HUES48 (cell line): ENCODE data around the gene LOXL3.

Experiments used
- H3K27ac ChIP-seq: one replicate; pipeline ENCODE4 v1.7.0; 2013; ENCODE audit warnings: low read depth, low read length, inconsistent platforms
- H3K27me3 ChIP-seq: 2 replicates; pipeline ENCODE4 v1.6.1; 2013; ENCODE audit warnings: mild to moderate bottlenecking, low read length; ENCODE audit not compliant: control insufficient read depth, insufficient read depth
- H3K36me3 ChIP-seq: 2 replicates; pipeline ENCODE4 v1.6.1; 2013; ENCODE audit warnings: low read length; ENCODE audit not compliant: control insufficient read depth, insufficient read depth
- H3K4me1 ChIP-seq: 2 replicates; pipeline ENCODE4 v1.6.1; 2013; ENCODE audit warnings: mild to moderate bottlenecking, low read length; ENCODE audit not compliant: control insufficient read depth, insufficient read depth
- H3K4me3 ChIP-seq: 2 replicates; pipeline ENCODE4 v1.5.1; 2013; ENCODE audit warnings: mild to moderate bottlenecking, low read depth, low read length
- H3K9ac ChIP-seq: 2 replicates; pipeline ENCODE4 v1.6.1; 2013; ENCODE audit warnings: mild to moderate bottlenecking, low read depth, low read length, moderate library complexity
- H3K9me3 ChIP-seq: 2 replicates; pipeline ENCODE4 v1.6.1; 2013; ENCODE audit warnings: low read length; ENCODE audit not compliant: control insufficient read depth, insufficient read depth

LOXL3 gene

DNA sequence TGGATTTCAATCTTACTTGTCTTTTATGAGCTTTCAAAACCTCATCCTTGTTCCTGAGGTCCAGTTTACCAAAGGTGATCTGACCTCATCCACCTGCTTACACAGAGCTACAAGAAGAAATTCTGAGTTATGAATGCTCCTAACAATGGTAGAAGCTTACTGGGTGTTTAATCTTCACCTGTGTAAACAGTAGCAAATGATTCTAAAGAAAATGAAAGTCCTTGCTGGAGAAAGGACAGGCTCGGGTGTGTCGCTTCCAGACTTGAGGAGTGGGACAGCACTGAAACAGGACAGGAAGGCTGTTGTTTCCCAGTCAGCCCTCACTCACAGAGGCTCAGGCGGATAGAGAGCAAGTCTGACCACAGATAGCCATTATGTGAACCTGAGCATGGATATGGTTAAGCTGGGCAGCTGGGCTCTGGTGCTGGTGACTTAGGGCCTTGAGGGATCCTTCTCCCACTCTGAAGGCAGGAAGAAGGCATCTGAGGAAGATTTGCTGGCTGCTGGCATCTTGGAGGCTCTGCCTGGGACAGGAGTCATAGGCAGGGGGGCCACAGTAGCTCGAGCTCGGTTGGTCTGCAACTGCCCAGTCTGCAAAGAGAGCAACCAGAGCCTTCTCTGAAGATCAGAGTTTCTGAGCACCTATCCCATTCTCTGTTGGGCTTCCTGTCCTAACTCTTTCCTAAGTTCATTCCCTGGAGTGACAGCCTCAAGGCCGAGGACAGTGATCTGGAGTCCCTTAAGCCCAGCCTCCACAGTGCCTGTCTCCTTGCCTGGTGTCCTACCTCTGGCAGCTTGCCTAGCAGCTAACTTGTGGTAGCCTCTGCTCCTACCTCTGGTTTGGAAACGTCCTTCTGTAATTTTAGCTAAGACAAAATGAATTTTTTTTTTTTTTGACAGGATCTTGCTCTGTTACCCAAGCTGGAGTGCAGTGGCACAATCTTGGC lies 4.8 kb upstream of the LOXL3 start:
- no peak overlapping the region for H3K9ac ChIP-seq

GRCh38 chr2:74556831-74557370 lies 3.2 kb upstream of the LOXL3 start:
- H3K9ac ChIP-seq: no peak overlapping the region
- no peak overlapping the region for H3K4me3 ChIP-seq
- no peak overlapping the region for H3K27ac ChIP-seq
- peaks cover 18% of the 10 kb centered on the region for H3K4me1 ChIP-seq
- no peaks in the 10 kb centered on the region for H3K9me3 ChIP-seq
- H3K27me3 ChIP-seq: peaks cover 33% of the 10 kb centered on the region
- H3K36me3 ChIP-seq: no peaks in the 10 kb centered on the region; the same call in 1 of the 2 replicates

More for the DNA sequence above, 4.8 kb upstream of the LOXL3 start:
- Histone ChIP-seq H3K4me1 (peaks cover 12% of the 10 kb centered on the region), H3K9me3 (no peaks in the 10 kb centered on the region), H3K27me3 (peaks cover 22% of the 10 kb centered on the region), H3K36me3 (no peaks in the 10 kb centered on the region; the same call in 1 of the 2 replicates), H3K27ac (no peak overlapping the region), H3K4me3 (no peak overlapping the region)

DNA sequence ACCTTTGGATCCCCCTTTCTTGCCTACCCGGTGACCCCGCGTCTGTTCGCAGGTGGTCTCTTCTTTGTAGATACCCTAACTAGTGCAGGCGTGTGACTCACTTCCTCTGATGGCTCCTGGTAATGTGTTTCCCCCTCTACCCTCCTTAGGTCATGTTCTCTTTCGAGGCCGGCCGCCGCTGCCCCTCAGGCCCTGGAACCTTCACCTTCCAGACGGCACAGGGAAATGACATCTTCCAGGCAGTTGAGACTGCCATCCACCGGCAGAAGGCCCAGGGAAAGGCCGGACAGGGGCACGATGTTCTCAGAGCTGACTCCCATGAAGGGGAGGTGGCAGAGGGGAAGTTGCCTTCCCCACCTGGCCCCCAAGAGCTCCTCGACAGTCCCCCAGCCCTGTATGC lies 2.4 kb upstream of the LOXL3 start:
- H3K9me3 ChIP-seq: no peaks in the 10 kb centered on the region
- H3K27me3 ChIP-seq: peaks cover 34% of the 10 kb centered on the region
- no peak overlapping the region for H3K9ac ChIP-seq
- H3K4me3 ChIP-seq: no peak overlapping the region
- H3K36me3 ChIP-seq: no peaks in the 10 kb centered on the region; the same call in 1 of the 2 replicates
- peaks cover 18% of the 10 kb centered on the region for H3K4me1 ChIP-seq
- H3K27ac ChIP-seq: no peak overlapping the region

DNA sequence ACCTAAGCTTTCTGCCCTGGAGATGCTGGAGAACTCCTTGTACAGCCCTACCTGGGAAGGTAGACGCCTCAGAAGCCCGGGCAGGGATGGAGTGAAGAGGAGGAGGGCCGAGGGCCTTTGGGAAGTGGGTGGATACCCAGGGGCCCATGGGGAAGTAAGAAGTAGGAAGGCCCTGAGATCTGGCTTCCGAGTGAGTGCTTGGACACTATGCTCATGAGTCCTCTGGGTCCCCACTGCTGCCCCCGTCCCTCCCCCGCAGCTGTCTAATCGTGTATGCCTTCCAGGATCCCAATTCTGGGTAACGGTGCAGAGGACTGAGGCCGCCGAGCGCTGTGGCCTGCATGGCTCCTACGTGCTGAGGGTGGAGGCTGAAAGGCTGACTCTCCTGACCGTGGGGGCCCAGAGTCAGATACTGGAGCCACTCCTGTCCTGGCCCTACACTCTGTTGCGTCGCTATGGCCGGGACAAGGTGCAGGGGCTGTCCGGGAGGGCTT lies 1.9 kb upstream of the LOXL3 start:
- no peaks in the 10 kb centered on the region for H3K9me3 ChIP-seq
- H3K4me1 ChIP-seq: peaks cover 18% of the 10 kb centered on the region
- H3K36me3 ChIP-seq: no peaks in the 10 kb centered on the region; the same call in 1 of the 2 replicates
- H3K4me3 ChIP-seq: peak overlapping the region; percentile 74
- no peak overlapping the region for H3K27ac ChIP-seq
- peaks cover 37% of the 10 kb centered on the region for H3K27me3 ChIP-seq
- no peak overlapping the region for H3K9ac ChIP-seq

- Histone ChIP-seq H3K4me3 (peak overlapping the region; percentile 74), H3K9me3 (no peaks in the 10 kb centered on the region), H3K36me3 (no peaks in the 10 kb centered on the region; the same call in 1 of the 2 replicates), H3K9ac (peak overlapping the region; percentile 46; the same call in 1 of the 2 replicates), H3K27me3 (peaks cover 44% of the 10 kb centered on the region), H3K4me1 (peaks cover 13% of the 10 kb centered on the region; the same call in 1 of the 2 replicates), H3K27ac (no peak overlapping the region)
These were observed 1.2 kb upstream of the LOXL3 start for GRCh38 chr2:74554820-74555531.

DNA sequence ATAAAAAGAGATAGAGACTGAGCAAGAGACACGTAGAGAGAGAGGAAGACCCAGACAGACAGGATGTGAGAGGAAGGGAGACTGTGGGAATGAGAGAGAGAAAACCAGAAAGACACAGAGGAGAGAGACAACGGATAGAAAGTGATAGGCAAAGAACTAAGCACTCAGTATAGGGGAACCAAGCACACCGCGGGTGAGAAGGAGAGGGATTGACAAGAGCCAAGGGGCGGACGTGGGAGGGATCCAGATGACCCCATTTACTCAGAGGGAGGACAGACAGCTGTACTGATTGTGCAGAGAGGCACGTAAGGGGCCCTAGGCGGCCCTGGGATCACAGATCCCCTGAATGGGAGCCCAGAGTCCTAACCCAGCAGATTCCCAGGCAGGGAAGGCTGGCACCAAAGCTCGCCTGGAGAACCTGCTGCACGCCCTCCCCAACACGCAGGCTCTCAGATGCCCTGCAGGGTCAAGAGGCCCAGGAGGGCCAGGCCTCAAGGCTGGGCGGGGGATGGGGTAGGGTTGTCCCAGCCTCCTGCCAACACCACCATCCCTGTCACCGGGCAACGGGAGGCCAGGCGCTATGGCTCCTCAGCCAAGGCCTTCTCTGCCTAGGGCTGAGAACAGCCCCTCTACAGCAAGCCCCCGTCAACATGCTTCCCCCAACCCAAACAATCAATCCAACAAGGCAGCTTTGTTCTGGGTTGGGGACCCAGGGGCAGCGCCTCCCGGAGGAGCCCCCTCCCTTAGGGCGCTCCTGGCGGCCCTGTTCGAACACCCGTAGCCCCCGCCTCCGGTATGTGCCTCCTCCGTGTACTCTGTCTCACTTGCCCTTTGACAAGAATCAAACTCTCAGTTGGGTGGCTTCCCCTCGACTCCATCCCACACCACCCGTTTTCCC lies 579 bp downstream of the LOXL3 start:
- Histone ChIP-seq H3K27me3 (peaks cover 52% of the 10 kb centered on the region), H3K36me3 (no peaks in the 10 kb centered on the region; the same call in 1 of the 2 replicates), H3K9ac (peak overlapping the region; percentile 30), H3K4me3 (peak overlapping the region; percentile 74), H3K27ac (peak overlapping the region; percentile 43), H3K9me3 (no peaks in the 10 kb centered on the region), H3K4me1 (peaks cover 12% of the 10 kb centered on the region; the same call in 1 of the 2 replicates)

DNA sequence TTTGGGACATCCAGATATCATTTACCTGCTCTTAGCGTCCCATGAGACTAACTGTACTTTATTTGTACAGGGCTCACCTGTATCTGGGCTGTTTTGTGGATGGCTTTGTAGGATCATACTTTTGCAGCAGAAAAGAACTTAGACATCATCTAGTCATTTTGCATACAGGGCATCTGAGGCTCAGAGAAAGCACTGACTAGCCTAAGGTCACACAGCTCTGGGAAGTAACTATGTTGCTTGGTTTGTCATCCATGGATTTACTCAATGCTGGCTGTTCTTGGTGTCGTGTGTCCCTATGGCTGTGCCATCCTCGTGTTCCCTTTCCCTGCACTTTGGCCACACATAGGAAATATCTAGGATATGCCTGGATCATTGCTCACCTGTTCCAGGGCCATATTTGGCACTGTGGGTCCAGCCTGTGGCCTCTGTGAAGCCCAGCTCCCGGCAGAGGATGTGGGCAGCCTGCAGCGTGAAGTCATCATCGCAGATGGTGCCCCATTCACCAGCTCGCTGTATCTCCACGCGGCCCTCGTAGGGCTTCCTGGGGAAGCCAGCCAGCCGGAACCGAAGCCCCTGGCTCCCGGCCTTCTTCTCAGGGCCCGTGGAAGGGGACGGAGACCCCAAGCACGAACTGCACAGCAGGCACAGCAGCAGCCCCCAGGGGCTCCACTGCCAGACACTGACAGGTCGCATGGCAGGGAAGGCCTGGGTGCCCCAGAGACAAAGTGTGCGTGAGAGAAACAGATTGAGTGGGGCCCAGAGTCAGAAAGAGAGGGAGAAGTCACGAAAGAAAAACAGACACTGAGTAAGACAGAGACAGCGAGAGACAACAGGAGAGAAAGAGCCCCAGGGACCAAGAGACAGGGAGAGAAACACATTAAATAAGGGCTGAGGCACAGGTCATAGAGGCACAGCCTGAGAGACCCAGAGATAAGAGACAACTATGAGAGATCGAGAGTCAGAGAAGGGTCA lies 1.5 kb downstream of the LOXL3 start:
- Histone ChIP-seq H3K9ac (no peak overlapping the region), H3K4me1 (peaks cover 14% of the 10 kb centered on the region; the same call in 1 of the 2 replicates), H3K27me3 (peaks cover 61% of the 10 kb centered on the region), H3K9me3 (no peaks in the 10 kb centered on the region), H3K36me3 (no peaks in the 10 kb centered on the region; the same call in 1 of the 2 replicates), H3K4me3 (peak overlapping the region; percentile 74), H3K27ac (no peak overlapping the region)

GRCh38 chr2:74551530-74551929 lies 2.2 kb downstream of the LOXL3 start:
- peaks cover 14% of the 10 kb centered on the region; the same call in 1 of the 2 replicates for H3K4me1 ChIP-seq
- peaks cover 62% of the 10 kb centered on the region for H3K27me3 ChIP-seq
- H3K27ac ChIP-seq: no peak overlapping the region
- no peak overlapping the region for H3K4me3 ChIP-seq
- H3K36me3 ChIP-seq: no peaks in the 10 kb centered on the region; the same call in 1 of the 2 replicates
- no peak overlapping the region for H3K9ac ChIP-seq
- H3K9me3 ChIP-seq: no peaks in the 10 kb centered on the region

DNA sequence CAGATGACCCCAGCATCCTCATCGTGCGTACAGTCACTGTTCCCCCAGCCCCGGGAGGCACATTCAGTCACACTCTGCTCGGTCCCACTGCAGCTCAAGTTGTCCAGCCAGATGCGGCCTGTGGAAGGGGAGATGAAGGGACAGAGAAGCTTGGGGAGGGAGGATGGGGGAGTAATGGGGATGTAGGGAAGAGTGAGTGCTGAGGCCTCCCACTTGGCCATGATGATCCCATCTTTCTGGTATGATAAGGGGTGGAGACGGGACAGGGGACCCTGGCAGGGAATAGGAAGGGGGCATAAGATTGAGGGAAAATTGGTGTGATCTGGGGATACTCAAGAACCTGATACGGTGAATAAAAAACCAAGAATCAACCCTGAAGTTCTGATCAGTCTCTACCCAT lies 3.5 kb downstream of the LOXL3 start:
- Histone ChIP-seq H3K27ac (no peak overlapping the region), H3K4me3 (no peak overlapping the region; the same call in 1 of the 2 replicates)

More for the DNA sequence above, 3.5 kb downstream of the LOXL3 start:
- H3K9ac ChIP-seq: no peak overlapping the region
- peaks cover 49% of the 10 kb centered on the region for H3K27me3 ChIP-seq
- peaks cover 14% of the 10 kb centered on the region; the same call in 1 of the 2 replicates for H3K4me1 ChIP-seq
- H3K36me3 ChIP-seq: no peaks in the 10 kb centered on the region
- H3K9me3 ChIP-seq: no peaks in the 10 kb centered on the region
